Measurements from ENCODE around the gene AQP12B. TPM values are rescaled to one million over a fixed set of nuclear protein-coding genes. Genes with fewer than 3 reads are reported as not detected.

The AQP12B gene
- polyA plus RNA-seq, 10 donors, result 0.32 to 1.6 (median 0.74) TPM

DNA sequence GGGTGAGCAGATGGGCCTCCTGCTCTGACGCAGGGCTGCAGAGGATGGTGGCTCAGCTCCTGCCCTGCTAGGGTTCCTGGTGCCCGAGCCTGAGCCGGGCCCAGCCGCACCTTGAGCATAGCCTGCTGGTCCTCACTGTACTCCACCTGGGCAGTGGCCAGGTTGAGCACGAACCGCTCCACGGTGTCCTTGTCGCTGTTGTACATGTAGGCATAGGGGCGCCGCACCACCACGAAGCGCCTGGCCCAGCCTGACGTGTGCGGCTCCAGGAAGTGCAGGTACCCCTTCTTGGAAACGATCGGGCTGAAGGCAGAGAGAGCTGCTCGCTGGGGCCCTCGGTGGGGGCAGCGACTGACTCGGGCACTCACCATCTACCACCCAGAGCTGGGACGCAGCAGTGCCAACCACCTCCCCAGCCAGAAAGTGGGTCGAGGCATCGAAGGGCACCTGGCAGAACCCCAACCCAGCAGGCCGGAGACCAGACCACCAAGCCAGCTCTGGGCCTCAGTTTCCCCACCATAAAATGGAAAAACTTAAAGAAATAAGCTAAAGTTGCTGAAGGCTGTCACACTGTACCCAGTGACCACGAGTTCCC, 36.3 kb upstream of the AQP12B start:
- no peak for DNase-seq

DNA sequence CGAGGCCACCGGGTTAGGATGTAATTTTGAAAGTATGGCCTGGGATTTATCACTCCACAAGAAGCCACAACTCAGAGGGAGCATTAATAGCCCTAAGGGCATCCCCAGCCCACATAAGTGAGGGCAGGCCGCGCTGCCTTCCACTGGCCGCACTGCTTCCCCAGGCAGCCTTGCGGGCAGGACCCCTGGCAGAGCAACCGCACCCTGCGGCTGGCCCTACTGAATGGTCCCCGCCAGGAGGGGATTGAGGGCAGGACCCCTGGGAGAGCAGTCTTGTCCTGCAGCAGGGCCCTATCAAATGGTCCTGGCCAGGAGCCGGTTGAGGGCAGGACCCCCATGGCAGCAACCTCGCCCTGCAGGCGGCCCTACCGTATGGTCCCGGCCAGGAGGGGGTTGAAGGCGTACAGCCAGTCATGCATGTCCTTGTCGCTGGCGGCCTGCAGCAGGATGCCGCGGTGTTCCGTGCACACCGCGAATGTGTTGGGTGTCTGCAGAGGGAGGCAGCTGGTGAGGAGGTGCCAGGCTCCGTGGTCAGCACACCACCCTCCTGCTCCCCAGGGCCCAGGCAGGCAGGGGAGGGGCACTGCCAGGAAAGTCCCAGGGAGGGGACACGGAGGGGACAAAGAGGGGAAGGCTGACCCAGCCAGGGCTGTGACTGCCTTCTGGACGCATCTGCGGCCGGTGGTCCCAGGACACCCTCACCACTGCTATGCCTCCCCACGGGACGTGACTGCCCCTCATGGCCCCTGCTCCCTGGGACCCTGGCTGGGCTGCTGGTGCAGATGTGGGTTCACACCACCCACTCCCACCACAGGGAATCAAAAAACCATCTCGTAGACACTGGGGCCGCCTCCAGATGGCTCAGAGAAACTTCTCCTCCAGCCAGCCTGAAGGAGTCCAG, 35.2 kb upstream of the AQP12B start:
- DNase-seq, result no peak

DNA sequence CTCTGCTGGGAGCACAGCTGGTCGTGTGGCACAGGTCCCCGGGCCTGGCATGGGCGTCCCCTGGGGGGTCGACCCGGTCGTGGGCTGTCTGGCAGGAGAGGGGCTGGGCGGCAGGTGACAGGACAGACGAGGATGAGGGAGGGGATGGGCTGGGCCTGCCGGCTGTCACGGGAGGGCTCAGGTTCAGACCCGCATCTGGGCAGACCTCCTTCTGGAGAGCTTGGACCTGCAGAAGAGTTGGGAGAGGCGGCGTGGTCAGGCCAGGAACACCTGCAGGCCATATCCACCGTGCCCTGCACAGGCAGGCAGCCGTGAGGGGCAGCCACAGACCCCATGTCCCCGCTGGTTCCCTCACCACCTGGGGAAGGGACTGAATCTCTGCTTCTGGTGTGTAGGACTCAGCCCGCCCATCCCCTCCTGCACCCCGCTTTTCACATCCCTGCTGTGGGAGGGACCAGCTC, 34.5 kb upstream of the AQP12B start:
- no peak for DNase-seq

DNA sequence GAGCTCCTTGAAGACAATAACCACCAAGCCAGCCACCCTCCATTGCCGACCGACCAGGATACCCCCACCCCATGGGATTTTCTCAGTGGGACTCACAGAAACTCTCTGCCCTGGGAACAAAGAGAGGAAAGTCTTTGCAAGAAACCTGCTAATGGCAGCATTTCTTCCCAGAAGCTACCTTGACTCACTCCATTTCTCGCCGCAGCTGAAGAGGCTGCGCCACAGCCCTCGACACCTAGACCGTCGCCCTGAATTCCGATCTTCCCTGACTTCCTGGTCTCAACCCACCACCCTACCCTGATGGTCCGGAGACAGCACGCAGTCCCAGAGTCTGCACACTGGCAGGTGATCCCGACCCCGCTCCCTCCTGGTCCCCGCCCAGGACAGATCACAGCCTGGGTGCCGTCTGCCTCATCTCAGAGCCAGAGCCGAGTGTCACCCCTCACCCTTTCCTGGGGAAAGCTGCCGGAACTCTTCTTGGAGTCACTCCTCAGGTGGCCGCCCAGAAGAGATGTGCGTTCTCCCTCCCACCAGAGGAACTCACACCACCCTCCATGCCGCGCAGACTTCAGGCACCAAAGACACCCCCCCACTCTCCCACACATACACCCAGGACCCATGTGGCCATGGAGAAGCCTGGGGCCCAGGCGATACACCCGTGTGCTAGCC, 33.6 kb upstream of the AQP12B start:
- no peak for DNase-seq

DNA sequence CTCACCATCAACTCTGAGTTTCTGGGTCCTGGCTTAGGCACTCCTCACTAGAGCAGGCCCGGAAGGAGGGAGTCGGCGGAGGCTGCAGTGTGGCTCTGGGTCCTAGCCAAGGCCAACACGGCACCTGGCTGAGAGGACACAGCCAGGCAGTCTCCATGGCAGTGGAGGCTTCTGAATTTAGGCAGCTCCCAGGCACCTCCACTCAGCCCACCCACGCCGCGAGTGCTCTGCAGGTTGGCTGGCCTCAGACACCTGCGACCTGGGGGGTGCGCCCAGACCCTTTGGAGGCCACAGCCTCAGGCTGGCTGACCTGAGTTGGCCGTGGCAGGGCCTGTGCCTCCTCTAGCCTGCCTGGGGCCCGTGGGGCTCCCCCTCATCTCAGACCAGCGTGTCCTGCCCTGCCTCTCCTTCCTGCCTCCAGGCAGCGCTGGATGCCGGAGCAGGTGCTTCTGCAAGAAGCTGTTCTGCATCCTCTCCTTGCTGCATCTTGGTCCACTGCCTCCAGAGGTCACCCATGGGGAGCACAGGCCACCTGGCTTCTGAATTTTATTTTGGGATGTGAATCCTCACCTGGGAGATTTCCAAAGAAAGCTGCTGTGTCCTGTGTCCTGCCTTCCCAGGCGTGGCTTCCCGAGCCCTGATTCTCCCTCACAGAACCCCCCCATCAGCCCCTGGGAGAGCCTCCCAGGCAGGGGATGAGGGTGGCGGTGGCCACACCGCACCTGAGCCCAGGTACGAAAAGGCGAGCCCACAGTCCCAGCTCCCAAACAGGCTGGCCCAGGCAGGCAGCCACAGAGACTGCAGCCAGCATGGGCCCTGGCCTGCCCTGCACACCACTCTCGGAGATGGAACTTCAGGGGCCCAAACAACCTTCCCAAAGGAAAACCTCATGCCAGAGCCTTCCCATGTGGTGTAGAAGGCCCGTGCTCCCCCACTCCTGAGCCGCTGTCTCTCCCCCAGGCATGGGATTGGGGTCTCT, 32.4 kb upstream of the AQP12B start:
- no peak for DNase-seq

DNA sequence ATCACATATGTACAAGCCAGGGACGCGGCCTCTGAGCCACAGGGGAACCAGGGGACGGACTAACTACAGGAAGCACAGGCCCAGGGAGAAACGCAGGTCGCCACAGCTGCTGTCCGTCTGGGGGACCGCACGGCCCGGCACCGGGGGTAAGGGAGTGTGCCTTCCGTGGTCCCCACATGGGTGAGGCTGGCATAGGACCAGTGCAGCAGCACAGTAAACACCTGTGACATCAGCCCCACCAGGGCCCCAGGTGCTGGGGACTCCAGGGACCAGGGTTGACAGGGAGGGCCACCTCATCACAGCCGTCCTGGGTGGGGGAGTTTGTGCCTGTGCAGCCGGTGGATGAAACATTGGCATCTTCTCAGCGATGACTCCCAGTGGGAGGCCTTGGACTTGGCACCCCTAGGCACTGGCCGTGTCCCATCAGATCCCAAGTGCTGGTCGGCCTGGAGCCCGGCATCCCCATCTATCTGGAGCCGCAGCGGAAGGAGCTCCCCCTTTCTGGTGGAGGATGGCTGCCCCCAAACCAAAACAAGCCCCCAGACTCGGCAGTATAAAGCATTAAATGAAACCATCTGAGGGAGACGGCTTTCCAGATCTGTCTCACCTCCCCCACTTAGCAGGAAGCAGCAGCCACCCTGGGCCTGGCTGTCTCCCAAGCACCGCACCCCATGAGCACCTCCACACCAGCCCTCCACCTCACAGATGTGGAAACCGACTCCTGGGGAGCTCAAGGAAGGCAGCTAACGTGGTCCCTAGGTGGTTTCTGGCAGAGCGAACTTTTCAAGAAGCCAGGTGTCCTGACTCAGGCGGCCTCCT, 31.5 kb upstream of the AQP12B start:
- DNase-seq, result no peak

DNA sequence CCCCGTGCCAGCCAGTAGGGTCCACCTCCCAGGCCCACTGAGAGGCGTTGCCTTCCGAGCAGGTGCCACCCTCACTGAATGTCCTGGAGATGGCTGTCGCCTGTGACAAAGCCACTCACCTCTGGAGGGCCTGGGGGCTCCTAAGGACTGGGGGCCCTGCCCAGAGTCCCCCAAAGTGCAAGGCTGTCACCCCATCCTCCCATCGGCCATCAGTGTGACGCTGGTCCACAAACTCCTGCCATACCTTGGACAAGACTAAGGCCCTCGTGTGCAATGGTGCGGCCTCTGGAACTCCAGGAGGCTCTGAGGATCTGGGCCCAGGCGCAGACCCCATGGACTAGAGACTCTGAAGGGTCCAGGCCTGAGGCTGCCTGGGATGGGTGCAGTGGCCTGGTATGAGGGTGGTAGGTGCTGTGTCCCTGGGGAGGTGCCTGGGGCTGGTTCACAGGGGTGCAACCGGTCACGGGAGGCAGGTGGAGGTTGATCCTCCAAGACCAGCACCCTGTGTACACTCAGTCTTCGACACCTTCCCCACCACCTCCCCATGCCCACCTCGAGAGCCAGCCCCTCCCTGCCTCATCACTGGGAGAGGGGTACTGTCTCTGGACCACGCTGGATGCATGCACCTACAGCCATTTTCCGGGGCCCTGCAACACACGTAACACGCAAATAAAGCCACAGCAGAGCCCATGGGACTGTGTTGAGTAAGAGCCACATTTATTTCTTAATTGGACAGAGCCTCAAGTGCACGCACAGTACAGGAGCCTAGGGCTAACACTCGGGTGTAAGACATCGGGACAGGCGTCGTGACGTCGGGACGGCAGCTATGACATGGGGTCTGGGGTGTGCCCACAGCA, 30.6 kb upstream of the AQP12B start:
- DNase-seq, result no peak

DNA sequence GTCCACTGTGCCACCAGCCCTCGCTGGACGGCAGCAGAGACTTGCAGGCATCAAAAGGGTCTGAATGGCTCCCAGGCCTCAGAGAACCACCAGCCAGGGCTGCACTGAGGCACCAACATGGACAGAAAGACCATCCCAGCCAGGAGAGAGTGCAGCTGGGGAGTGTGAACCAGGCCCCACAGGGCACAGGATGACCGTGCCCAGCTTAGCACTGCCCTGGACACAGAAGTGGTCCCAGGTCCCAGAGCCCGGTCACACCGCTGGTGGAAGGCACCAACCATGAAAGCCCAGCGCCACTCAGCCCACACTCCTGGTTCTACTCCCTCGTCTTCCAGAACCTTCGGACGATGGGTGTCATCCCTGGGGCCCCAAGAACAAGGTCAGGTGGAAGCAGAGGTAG, 29.4 kb upstream of the AQP12B start:
- DNase-seq, result no peak

DNA sequence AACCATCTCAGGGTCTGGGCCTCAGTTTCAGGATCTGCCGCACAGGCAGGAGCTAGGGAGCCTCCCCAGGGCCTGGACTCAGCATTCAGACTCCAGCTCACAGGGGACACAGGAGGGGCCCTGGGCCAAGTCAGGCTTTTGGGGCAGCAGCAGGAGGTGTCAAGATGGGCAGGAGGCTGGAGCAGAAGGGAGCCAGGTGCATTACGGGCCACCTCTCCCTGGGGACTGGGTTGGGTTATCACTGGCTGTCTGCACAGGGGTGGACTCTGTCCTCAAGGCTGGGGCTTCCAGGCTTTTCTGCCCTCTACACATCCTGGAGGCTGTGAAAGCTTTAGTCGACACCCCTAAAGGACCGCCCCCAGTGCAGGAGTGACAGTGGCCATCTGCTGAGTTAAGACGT, 29.0 kb upstream of the AQP12B start:
- DNase-seq, result no peak

DNA sequence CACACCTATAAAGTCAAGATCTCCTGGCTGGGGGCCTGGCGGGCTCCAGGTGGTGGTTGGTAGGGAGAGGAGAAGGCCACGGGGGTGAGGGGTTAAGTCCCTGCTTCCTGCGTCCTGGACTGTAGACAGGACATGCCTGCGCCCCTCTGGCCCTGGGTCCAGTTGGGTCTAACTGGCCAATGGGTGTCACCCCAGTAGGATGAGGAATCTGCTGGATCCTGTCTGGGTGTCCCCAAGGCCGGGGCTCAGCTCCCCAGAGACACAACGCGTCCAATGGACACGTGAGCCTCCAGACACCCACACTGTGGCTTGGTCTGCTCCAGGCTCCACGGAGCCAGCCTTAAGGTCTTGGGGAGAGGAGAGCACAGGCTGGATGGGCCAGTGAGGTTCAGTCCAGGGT, 28.6 kb upstream of the AQP12B start:
- no peak for DNase-seq

DNA sequence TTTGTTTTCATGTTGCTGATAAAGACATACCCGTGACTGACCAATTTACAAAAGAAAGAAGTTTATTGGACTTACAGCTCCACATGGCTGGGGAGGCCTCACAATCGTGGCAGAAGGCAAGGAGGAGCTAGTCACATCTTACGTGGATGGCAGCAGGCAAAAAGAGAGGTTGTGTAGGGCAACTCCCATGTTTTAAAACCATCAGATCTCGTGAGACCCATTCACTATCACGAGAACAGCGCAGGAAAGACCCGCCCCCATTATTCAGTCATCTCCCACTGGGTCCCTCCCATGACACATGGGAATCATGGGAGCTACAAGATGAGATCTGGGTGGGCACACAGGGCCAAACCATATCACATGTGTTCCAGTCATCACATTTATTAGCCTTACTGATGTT, 25.8 kb upstream of the AQP12B start:
- no peak for DNase-seq

DNA sequence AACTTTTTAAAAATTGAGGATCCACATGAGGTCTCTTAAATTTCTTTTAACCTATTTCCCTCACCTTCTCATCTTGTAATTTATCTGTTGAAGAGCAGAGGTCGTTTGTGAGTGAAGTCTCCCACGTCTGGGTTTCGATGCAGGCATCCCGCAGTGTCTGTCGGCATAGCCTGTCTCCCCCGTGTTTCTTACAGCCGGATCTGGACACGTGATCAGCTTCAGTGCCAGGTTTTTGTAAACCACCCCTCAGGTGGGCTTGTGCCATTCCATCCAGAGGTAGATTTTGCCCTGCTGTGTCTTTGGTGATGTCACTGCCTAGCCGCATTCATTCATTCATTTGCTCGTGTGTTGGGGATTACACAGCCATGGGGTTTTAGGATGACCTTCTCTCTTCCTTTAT, 25.1 kb upstream of the AQP12B start:
- DNase-seq, result no peak

DNA sequence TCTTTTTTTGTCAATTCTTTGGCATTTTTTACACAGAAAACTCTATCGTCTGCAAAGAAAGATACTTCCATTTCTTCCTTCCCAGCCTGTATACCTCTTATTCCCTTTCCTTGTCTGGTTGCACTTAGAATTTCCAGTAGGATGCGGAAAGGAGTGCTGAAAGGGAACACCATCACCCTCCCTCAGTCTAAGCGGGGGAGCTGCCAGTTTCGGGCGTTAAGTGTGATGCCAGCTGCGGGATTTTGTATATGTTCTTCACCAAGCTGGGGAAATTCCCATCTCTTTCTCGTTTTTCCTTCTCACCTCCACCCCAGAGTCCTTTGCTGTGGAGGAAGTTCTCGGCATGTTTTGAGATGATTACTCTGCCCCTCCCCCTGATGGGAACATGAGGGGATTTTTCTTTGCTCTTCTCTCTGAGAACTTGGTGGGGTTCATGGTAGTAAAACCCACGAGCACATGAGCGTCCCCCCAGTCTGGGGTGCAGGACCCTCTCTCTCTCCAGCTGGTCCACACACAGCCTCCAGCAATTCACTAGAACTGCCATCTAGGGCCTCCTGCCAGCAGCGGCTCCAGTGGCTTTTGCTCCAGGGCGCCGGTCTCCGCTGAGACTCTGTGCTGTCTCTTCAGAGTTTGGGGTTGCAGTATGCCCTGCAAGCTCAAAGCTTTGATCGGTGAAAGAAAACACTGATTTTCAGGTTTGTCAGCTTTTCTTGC, 24.5 kb upstream of the AQP12B start:
- no peak for DNase-seq

DNA sequence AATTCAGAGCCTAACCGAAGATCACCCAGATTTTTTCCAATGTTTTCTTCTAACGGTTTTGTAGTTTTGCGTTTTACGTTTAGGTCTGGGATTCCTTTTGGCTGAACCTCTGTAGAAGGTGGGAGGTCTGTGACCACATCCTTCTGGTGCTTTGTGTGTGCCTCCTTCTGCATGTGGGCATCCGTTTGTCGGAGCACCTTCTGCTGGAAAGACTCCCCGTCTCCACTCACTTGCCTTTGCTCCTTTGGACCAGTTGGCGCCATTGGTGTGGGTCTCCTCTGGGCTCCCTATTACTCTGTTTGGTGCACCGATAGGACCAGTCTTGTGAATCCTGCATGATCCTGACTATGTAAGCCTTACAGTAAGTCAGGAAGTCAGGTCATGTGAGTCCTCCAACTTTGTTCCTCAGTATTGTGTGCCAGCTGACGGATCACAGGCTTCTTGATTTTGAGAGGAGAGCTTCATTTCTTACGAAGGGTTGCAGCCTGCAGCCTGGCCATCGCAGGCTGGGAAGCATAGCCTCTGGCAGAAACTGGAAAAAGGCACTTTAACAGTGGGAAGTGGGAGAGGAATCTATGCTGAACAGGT, 22.6 kb upstream of the AQP12B start:
- DNase-seq, result no peak

DNA sequence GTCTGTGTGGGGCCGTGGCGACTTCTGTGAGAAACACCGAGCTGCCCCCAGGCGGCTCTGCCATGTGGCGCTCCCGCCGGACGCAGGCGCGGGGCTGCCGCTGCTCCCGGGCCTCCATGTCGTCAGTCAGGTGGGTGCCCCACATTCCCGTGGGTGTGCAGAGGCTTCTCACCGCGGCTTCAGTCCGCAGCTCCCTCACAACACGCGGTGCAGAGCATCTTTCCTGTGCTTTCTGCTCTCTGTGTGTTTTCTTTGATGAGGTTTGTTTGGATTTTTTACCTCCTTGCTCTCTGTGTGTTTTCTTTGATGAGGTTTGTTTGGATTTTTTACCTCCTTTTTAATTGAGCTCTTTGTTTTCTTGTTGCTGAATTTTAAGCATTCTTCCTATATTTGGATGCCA, 22.0 kb upstream of the AQP12B start:
- no peak for DNase-seq

DNA sequence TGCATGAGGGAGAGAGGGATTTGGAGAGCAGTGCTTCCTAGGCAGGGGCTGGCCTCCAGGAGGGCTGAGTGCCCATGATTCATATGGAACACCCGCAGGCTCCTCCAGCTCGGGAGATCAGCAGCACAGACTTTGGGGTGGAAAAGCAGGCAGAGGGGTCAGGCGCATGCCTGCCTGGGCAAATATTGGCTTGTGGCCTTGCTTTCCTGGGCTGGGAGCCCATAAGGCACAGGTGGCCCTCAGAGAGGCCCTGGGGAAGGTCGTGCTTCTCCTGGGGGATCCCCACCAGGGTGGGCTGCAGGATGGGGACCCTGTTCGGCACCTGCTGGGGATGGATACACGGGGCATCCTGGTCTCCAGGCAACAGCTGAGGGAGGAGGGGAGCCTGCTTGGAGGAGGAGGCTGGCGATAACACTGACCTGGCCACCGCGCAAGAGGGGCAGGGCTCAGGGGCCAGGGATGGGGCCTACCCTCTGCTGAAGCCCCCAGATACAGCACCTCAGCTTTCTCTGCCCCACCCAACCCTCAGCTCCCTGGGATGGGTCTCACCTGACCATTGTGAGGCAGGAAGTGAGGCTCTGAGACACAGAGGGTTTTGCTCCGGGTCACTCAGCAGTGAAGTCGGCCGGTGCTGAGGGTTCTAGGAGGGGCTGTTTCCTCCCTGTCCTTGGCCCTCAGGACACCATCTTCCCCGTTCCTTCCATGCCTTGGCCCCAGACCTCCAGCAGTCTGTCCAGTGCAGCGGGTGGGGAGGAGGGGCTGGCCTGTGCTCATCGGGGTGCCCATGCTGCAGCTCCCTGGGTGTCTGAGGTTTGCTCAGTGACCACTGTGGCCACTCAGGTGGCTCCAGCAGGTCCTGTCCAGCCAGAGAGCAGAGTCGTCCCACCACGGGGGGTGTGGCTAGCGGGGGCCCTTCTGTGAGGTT, 21.0 kb upstream of the AQP12B start:
- no peak for DNase-seq

DNA sequence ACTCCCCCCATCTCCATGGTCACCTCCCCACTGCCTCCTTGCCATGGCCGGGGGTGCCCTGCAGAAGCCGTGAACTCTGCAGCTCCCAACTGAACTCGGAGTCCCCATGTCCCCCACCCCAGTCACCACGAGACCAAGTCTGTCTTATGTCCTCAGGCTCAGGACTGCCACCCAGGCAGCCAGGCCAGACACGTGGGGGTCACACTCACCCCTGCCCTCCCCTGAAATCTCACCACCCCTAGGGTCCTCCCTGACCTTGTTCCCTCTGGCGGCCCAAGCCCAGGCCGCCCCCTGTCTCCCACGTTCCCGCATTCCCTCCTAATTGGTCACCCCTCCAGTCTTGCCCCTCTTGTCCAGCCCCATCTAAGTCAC, 19.9 kb upstream of the AQP12B start:
- DNase-seq, result no peak

All from muscle of back (tissue), 11 donors.